WERI-Rb-1 (cell line): Measurements from ENCODE around the gene SAMHD1.

Source experiments
- DNase-seq: peaks from one replicate; pipeline ENCODE4 v3.0.0-alpha.2; 2020
- H3K27ac ChIP-seq: fragments of 250-450 bp; sonication (Bioruptor Pico); 2 replicates; pipeline ENCODE4 v1.5.1; 2020; ENCODE audit warnings: mild to moderate bottlenecking, moderate library complexity
- H3K27me3 ChIP-seq: fragments of 250-450 bp; sonication (Bioruptor Pico); 2 replicates; pipeline ENCODE4 v1.5.1; 2021; ENCODE audit warnings: mild to moderate bottlenecking, low read depth, moderate library complexity; ENCODE audit not compliant: insufficient read depth, severe bottlenecking
- H3K36me3 ChIP-seq: fragments of 250-450 bp; sonication (Bioruptor Pico); 2 replicates; pipeline ENCODE4 v1.5.1; 2020; ENCODE audit warnings: mild to moderate bottlenecking, moderate library complexity
- H3K4me3 ChIP-seq: 2 replicates; pipeline ENCODE4 v1.5.1; 2011; ENCODE audit warnings: low read depth, mild to moderate bottlenecking, control low read depth, low read length
- H3K9me3 ChIP-seq: fragments of 250-450 bp; sonication (Bioruptor Pico); 2 replicates; pipeline ENCODE4 v1.5.1; 2021; ENCODE audit warnings: mild to moderate bottlenecking, moderate library complexity; ENCODE audit not compliant: severe bottlenecking
- TF ChIP-seq, protein P1 (sequence below): IDR thresholded peaks from 2 replicates; pipeline ENCODE4 v1.5.1; 2011; ENCODE audit warnings: low read depth, mild to moderate bottlenecking, control low read depth, inconsistent platforms, low read length

Gene SAMHD1

DNA sequence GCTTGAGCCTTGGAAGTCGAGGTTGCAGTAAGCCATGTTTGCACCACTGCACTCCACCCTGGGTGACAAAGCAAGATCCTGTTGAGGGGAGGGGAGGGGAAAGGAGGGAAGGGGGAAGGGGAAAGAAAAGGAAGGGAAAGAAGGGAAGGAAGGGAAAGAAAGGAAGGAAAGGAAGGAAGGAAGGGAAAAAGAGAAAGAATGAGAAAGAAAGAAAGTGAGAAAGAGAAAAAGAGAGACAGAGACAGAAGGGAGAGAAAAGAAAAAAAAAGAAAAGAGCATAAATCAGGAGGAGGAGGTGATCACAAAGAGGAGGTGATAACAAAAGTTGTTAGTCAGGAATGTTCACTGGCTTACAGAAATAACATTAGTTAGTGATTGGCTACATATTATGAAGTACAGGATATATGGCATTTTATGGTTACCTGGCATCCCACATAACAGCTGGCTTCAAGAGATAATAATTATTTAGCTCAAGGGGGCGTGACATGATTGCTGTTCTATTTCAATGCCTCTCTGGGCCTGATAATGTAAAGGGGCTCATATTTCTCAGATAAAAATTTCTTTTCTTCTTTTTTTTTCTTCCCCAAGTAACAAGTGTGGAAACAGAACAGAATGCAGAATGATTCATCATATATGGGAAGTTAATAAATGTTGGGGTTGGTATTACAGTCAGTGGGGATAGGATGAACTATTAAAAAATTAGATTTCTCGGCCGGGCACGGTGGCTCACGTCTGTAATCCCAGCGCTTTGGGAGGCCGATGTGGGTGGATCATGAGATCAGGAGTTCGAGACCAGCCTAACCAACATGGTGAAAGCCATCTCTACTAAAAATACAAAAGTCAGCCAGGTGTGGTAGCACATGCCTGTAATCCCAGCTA is 27.1 kb downstream of the SAMHD1 start:
- H3K27me3 ChIP-seq = no peaks in the 10 kb centered on the region
- H3K9me3 ChIP-seq = no peaks in the 10 kb centered on the region
- H3K27ac ChIP-seq = no peak overlapping the region
- no peak overlapping the region for H3K4me3 ChIP-seq
- peaks cover 19% of the 10 kb centered on the region; the same call in 1 of the 2 replicates for H3K36me3 ChIP-seq
- TF ChIP-seq, protein P1, sequence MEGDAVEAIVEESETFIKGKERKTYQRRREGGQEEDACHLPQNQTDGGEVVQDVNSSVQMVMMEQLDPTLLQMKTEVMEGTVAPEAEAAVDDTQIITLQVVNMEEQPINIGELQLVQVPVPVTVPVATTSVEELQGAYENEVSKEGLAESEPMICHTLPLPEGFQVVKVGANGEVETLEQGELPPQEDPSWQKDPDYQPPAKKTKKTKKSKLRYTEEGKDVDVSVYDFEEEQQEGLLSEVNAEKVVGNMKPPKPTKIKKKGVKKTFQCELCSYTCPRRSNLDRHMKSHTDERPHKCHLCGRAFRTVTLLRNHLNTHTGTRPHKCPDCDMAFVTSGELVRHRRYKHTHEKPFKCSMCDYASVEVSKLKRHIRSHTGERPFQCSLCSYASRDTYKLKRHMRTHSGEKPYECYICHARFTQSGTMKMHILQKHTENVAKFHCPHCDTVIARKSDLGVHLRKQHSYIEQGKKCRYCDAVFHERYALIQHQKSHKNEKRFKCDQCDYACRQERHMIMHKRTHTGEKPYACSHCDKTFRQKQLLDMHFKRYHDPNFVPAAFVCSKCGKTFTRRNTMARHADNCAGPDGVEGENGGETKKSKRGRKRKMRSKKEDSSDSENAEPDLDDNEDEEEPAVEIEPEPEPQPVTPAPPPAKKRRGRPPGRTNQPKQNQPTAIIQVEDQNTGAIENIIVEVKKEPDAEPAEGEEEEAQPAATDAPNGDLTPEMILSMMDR = no peak
- DNase-seq = no peak

DNA sequence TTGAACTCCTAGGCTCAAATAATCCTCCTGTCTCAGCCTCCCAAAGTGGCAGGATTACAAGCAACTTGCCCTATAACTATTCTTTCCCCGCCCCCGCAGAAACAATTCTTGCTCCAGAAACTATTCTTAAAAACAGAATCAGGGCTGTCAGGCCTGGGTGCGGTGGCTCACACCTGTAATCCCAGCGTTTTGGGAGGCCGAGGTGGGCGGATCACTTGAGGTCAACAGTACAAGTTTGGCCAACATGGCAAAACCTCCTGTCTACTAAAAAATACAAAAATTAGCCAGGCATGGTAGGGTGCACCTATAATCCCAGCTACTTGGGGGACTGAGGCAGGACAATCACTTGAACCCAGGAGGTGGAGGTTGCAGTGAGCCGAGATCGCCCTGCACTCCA is 31.2 kb downstream of the SAMHD1 start:
- TF ChIP-seq, protein P1 = no peak
- no peaks in the 10 kb centered on the region for H3K27me3 ChIP-seq

DNA sequence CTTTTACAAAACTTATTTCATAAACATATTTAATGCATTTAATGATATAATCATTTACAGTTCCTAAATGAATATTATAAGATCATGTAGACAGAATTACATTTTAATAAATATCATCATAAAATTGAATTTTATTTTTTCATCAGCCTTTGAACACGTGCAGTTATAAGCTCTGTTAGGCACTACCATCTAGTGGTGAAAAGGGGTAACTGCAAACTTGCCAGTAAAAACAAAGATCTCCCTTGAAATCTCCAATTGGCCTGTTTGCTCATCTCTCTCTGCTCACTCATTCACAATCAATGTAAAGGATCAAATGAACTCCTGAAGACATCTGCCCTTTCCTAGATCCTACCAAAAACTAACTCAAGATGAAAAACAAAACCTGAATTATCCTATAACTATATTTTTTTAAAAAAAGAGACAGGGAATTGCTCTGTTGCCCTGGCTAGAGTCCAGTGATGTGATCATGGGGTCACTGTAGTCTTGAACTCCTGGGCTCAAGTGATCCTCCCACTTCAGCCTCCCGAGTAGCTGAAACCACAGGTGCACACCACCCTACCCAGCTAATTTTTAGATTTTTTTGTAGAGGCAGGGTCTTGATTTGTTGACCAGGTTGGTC is 31.7 kb downstream of the SAMHD1 start:
- DNase-seq = peak; percentile 14
- Histone ChIP-seq H3K9me3 (no peaks in the 10 kb centered on the region), H3K27ac (no peak overlapping the region), H3K36me3 (peaks cover 11% of the 10 kb centered on the region), H3K4me3 (no peak overlapping the region), H3K27me3 (no peaks in the 10 kb centered on the region)
- TF ChIP-seq, protein P1 = peak; percentile 66

More for the DNA sequence above, 31.2 kb downstream of the SAMHD1 start:
- H3K4me3 ChIP-seq = no peak overlapping the region
- H3K36me3 ChIP-seq = peaks cover 6% of the 10 kb centered on the region
- no peak for DNase-seq
- no peak overlapping the region for H3K27ac ChIP-seq
- no peaks in the 10 kb centered on the region for H3K9me3 ChIP-seq

DNA sequence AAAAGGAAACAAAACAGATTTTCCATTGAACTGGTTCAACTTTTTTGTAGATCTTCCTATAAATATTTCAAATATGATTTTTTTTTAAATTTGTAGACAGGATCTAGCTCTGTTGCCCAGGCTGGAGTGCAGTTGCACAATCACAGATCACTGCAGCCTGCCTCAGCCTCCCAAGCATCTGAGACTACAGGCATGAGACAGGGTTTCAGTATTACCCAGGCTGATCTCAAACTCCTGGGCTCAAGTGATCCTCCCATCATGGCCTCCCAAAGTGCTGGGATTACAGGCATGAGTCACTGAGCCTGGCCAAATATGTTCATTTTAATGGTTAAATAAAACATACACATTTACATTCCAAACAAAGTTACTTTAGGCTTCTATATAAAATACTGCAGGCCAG is 33.6 kb downstream of the SAMHD1 start:
- Histone ChIP-seq H3K36me3 (peaks cover 13% of the 10 kb centered on the region), H3K4me3 (no peak overlapping the region), H3K27me3 (no peaks in the 10 kb centered on the region), H3K27ac (no peak overlapping the region), H3K9me3 (no peaks in the 10 kb centered on the region)
- no peak for DNase-seq
- TF ChIP-seq, protein P1 = no peak

DNA sequence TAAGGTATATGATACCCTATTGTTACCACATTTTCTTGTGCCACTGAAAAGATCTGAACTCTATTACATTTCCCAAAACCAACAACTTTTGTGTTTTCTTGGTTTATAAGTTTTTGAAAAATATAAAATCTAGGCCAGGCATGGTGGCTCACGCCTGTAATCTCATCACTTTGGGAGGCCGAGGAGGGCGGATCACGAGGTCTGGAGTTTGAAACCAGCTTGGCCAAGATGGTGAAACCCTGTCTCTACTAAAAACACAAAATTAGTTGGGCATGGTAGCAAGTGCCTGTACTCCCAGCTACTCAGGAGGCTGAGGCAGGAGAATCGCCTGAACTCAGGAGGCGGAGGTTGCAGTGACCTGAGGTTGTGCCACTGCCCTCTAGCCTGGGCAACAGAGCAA is 34.3 kb downstream of the SAMHD1 start:
- Histone ChIP-seq H3K4me3 (no peak overlapping the region), H3K27me3 (no peaks in the 10 kb centered on the region), H3K9me3 (no peaks in the 10 kb centered on the region), H3K27ac (no peak overlapping the region), H3K36me3 (peaks cover 13% of the 10 kb centered on the region)
- TF ChIP-seq, protein P1 = no peak
- no peak for DNase-seq
